Muscle layer of duodenum (tissue), 2 donors: ENCODE results near the gene HTRA3.

Experiments used
- H3K27ac ChIP-seq: one replicate; pipeline ENCODE4 v1.7.0; 2013; ENCODE audit warnings: mild to moderate bottlenecking, low read length
- H3K27me3 ChIP-seq: one replicate; pipeline ENCODE4 v1.7.0; 2013; ENCODE audit warnings: low read depth, mild to moderate bottlenecking, control low read depth, low read length
- H3K36me3 ChIP-seq, 2 donors: one replicate each; pipeline ENCODE4 v1.7.0; 2013; ENCODE audit warnings: low read length in 2 of 2, control low read depth in 1 of 2, mild to moderate bottlenecking in 1 of 2; ENCODE audit not compliant: insufficient read depth in 2 of 2, control insufficient read depth in 1 of 2
- H3K4me1 ChIP-seq, 2 donors: one replicate each; pipeline ENCODE4 v1.7.0; 2013; ENCODE audit warnings: low read length in 2 of 2, mild to moderate bottlenecking in 2 of 2, control low read depth in 1 of 2, moderate library complexity in 1 of 2; ENCODE audit not compliant: insufficient read depth in 2 of 2, control insufficient read depth in 1 of 2
- H3K4me3 ChIP-seq, 2 donors: one replicate each; pipeline ENCODE4 v1.7.0; 2013; ENCODE audit warnings: low read length in 2 of 2, low read depth in 1 of 2, mild to moderate bottlenecking in 1 of 2
- H3K9me3 ChIP-seq, 2 donors: one replicate each; pipeline ENCODE4 v1.7.0; 2013; ENCODE audit warnings: low read length in 2 of 2, control low read depth in 1 of 2, mild to moderate bottlenecking in 1 of 2; ENCODE audit not compliant: control insufficient read depth in 1 of 2
- donor health status: healthy.

Gene HTRA3

GRCh38 chr4:8272472-8273428 lies 3.2 kb downstream of the HTRA3 start:
- Histone ChIP-seq H3K27me3 (no peaks in the 10 kb centered on the region), H3K27ac (no peak overlapping the region), H3K4me1 (peaks cover 5 to 84% of the 10 kb centered on the region in 2 donors), H3K4me3 (no peak overlapping the region), H3K36me3 (no peaks in the 10 kb centered on the region), H3K9me3 (no peaks in the 10 kb centered on the region)

GRCh38 chr4:8273450-8273849 lies 3.9 kb downstream of the HTRA3 start:
- Histone ChIP-seq H3K4me1 (peaks cover 5 to 87% of the 10 kb centered on the region in 2 donors), H3K27ac (no peak overlapping the region), H3K36me3 (no peaks in the 10 kb centered on the region), H3K4me3 (no peak overlapping the region), H3K9me3 (no peaks in the 10 kb centered on the region), H3K27me3 (no peaks in the 10 kb centered on the region)

GRCh38 chr4:8274066-8274652 lies 4.6 kb downstream of the HTRA3 start:
- Histone ChIP-seq H3K27ac (no peak overlapping the region), H3K27me3 (no peaks in the 10 kb centered on the region), H3K36me3 (no peaks in the 10 kb centered on the region), H3K4me3 (no peak overlapping the region), H3K4me1 (peaks cover 5 to 82% of the 10 kb centered on the region in 2 donors), H3K9me3 (no peaks in the 10 kb centered on the region)

- Histone ChIP-seq H3K36me3 (no peaks in the 10 kb centered on the region), H3K4me3 (peak overlapping the region in 1 of 2 donors; percentile 17), H3K27me3 (no peaks in the 10 kb centered on the region), H3K27ac (no peak overlapping the region), H3K4me1 (peaks cover 5 to 77% of the 10 kb centered on the region in 2 donors), H3K9me3 (no peaks in the 10 kb centered on the region)
Observed at GRCh38 chr4:8274765-8275547, 5.4 kb downstream of the HTRA3 start.

- H3K9me3 ChIP-seq = no peaks in the 10 kb centered on the region
- H3K4me1 ChIP-seq = peaks cover 5 to 74% of the 10 kb centered on the region in 2 donors
- H3K27ac ChIP-seq = no peak overlapping the region
- H3K27me3 ChIP-seq = no peaks in the 10 kb centered on the region
- peak overlapping the region in 1 of 2 donors; percentile 17 for H3K4me3 ChIP-seq
- no peaks in the 10 kb centered on the region for H3K36me3 ChIP-seq
Observed at GRCh38 chr4:8275548-8275910, 6.0 kb downstream of the HTRA3 start.

GRCh38 chr4:8276358-8277240 lies 7.0 kb downstream of the HTRA3 start:
- Histone ChIP-seq H3K9me3 (no peaks in the 10 kb centered on the region), H3K36me3 (no peaks in the 10 kb centered on the region), H3K27me3 (no peaks in the 10 kb centered on the region), H3K4me1 (peaks cover 5 to 74% of the 10 kb centered on the region in 2 donors), H3K27ac (no peak overlapping the region), H3K4me3 (no peak overlapping the region)

- Histone ChIP-seq H3K27ac (peak overlapping the region; percentile 16), H3K4me1 (peaks cover 5 to 73% of the 10 kb centered on the region in 2 donors)
Observed at GRCh38 chr4:8277356-8278008, 7.9 kb downstream of the HTRA3 start.

GRCh38 chr4:8278009-8278395 lies 8.4 kb downstream of the HTRA3 start:
- peaks cover 5 to 68% of the 10 kb centered on the region in 2 donors for H3K4me1 ChIP-seq

More at GRCh38 chr4:8277356-8278008, 7.9 kb downstream of the HTRA3 start:
- Histone ChIP-seq H3K27me3 (no peaks in the 10 kb centered on the region), H3K4me3 (no peak overlapping the region), H3K36me3 (no peaks in the 10 kb centered on the region), H3K9me3 (no peaks in the 10 kb centered on the region)

GRCh38 chr4:8278421-8279287 lies 9.1 kb downstream of the HTRA3 start:
- H3K4me1 ChIP-seq = peaks cover 5 to 63% of the 10 kb centered on the region in 2 donors
- no peak overlapping the region for H3K27ac ChIP-seq

More at GRCh38 chr4:8278009-8278395, 8.4 kb downstream of the HTRA3 start:
- H3K36me3 ChIP-seq = no peaks in the 10 kb centered on the region
- H3K9me3 ChIP-seq = no peaks in the 10 kb centered on the region
- peak overlapping the region; percentile 16 for H3K27ac ChIP-seq
- H3K4me3 ChIP-seq = no peak overlapping the region
- H3K27me3 ChIP-seq = no peaks in the 10 kb centered on the region

More at GRCh38 chr4:8278421-8279287, 9.1 kb downstream of the HTRA3 start:
- Histone ChIP-seq H3K9me3 (no peaks in the 10 kb centered on the region), H3K4me3 (no peak overlapping the region), H3K27me3 (no peaks in the 10 kb centered on the region), H3K36me3 (no peaks in the 10 kb centered on the region)
